GM19467 (cell line): ENCODE measurements around the gene NAV3.
"Not testable (repeated sequence)": the region's sequence is repeated elsewhere in the genome, so short reads cannot be mapped to it uniquely, and the experiment has no call there.

Experiments
- ATAC-seq: cut with Tn5 transposase; IDR thresholded peaks from one replicate; pipeline ENCODE4 v1.9.1; 2021; ENCODE audit warnings: mild to moderate bottlenecking, moderate library complexity; ENCODE audit not compliant: unreplicated experiment

The NAV3 gene

GRCh38 chr12:78229591-78230101 is 399.0 kb downstream of the NAV3 start:
- peak; percentile 98 for ATAC-seq

DNA sequence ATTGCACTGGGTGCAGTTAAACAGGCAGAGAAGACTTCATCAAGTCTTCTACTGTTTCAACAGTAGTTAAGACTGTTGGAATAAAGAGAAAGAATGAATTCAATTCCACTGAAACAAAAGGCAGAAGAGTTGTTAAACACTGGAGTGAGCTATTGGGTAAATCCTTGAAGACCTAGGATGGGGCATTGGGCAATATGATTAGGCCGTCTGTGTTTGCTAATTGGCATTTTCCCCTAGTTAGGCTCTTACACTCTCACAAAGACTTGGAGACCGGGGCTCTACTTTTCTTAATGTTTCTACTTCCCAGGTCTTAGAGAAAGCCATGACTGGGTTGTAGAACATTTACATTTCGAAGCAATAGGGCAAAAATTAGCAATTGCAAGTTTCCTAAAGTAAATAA is 402.1 kb downstream of the NAV3 start:
- ATAC-seq, result no peak

DNA sequence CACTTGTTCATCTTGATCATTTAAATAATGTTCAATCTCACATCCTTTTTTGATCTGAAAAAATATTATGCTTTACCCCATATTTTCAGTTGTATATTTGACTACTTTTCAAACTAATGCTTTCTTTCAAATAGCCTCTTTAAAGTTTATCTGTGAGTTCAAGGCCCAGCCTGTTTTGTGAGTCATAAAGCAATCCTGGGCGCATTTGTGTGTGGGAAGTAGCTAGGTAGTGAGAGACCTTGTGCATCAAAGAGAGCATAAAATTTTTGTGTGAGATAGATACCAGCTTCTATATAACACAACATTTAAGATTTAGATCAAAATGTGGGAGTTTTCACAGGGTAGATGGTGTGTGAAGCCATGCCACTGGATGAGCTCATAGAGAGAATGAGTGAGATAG is 405.6 kb downstream of the NAV3 start:
- no peak for ATAC-seq

- ATAC-seq, result no peak
Measured at GRCh38 chr12:78239544-78239943, 408.9 kb downstream of the NAV3 start.

DNA sequence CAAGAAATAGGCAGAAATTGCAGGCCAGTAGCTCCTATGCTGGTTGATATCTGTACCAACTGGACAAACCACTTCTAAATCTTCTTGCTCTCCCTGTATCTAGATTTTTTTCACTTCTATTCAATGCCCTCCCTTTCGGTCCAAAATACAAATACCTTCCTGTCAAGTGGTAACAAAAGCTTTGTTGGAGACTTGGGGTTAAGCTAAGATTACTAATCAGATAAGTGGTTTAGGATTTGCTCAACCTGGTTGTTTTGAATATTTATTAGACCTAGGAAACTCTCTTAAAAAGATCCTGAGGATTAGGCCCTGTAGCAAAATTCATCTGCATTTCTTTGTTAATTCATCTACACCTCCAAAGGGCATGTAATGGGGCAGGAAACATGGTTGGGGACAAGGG is 410.1 kb downstream of the NAV3 start:
- no peak for ATAC-seq

DNA sequence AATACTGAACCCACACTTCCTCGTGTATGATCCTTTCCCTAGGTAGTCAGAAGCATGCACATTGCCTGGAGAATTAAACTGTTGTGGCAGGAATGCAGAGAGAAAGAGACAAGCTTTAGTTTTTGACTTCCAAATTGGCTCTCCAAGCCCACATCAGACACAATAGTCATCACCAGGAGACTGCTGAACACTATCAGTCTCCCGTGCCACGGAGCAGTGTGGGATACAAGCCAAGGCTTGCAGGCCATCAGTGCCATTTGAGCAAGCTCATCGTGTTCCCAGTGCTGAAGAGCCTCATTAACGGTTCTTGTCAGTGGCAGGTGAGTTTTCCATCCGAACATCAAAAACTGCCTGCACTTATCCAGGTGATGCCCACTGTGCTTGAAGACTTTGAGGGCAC is 410.8 kb downstream of the NAV3 start:
- ATAC-seq, result no peak

DNA sequence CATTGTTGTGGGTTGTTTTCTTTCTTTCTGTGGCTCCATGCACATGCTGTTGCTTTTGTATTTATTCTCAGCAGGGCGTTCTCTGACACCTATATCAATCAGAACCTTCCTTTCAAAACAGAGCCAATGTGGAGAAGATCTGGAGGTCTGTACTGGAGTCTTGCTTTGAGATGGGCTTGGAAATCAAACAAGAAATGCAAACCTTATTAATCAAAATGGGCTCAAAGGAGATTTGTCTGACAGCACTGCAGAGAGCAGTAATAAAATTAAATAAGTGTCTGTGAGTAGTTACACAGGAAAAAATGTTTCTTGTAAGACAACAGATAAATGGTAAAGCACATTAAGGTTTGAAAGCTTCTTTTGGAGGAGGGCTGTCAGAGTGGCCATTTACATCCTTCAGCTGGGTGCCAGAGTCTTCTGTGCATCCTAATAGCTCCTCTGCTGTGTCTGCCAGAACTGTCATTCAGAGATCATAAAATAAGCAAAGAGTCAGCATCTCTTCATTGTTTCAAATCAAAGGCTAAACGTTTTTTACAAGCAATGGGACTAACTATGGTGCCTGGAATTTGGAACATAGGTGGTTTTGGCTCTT is 414.3 kb downstream of the NAV3 start:
- no peak for ATAC-seq

- no peak for ATAC-seq
Measured at GRCh38 chr12:78248321-78248720, 417.6 kb downstream of the NAV3 start.

GRCh38 chr12:78249578-78249977 is 418.9 kb downstream of the NAV3 start:
- ATAC-seq, result no peak

GRCh38 chr12:78257662-78258061 is 427.0 kb downstream of the NAV3 start:
- ATAC-seq, result not testable (repeated sequence)

DNA sequence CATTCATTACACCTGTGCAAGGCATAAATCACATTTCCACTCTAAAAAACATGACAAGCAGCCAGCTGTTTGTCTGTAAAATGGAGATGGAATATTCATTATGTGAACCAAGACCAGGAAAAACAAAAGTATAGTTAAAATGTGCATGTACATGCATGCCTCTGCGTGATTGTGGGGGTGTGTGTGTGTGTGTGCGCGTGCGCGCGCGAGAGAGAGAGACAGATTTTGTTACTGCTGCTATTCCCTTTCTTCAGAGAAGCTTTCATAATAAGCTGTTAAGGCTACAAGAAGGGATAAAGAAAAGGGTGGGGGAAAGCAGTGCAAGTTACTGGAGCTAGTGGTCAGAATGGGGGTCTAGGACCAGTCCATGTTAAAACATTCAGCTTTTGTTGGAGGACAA is 430.3 kb downstream of the NAV3 start:
- ATAC-seq, result no peak

- no peak for ATAC-seq
Measured at GRCh38 chr12:78261901-78262300, 431.2 kb downstream of the NAV3 start.
